HG03575 (cell line): ENCODE data around the gene TMEM156.
"Not testable (repeated sequence)": the region's sequence is repeated elsewhere in the genome, so short reads cannot be mapped to it uniquely, and the experiment has no call there.

Source experiments
- ATAC-seq: cut with Tn5 transposase; IDR thresholded peaks from one replicate; pipeline ENCODE4 v1.9.1; 2021; ENCODE audit not compliant: unreplicated experiment, insufficient number of reproducible peaks, low FRiP score; ENCODE audit errors: extremely low read depth

TMEM156 gene

DNA sequence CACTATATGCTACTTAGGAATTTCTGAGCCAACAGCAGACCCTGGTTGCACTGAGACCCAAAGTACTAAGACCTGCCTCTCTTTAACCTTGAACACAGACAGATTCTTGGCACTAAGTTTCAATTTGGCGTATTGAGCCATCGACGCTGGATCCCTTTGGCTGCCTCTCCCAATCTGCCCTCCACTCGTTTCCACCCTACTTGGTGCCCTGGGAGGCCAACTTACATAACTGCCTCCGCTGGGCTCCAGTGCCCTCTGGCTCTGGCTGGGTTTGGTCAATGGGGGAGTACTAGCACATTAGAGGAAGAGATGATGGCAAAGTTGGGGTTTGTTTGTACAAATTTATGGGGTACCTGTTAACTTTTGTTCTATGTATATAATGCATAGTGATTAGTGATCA is 63.5 kb downstream of the TMEM156 start:
- no peak for ATAC-seq

- no peak for ATAC-seq
These were observed 64.7 kb downstream of the TMEM156 start for GRCh38 chr4:38967260-38968095.

DNA sequence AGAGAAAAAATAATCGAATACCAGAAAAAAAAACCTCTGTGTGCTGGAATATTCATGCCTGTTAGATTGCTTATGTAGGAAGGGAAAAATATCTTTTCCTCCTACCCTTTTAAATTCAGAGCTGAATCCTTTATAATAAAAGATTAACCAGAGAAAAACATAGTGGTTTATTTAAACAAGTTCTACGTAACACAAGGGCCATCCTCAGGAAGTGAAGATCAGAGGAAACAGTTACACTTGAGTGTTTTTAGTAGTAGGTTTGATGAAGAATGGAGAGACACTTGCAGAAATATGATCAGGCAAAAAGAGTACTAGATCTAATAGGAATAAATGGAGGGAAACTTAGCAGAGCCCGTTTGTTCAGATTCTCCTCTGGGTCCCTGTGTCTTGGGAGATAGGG is 66.3 kb downstream of the TMEM156 start:
- ATAC-seq: no peak

DNA sequence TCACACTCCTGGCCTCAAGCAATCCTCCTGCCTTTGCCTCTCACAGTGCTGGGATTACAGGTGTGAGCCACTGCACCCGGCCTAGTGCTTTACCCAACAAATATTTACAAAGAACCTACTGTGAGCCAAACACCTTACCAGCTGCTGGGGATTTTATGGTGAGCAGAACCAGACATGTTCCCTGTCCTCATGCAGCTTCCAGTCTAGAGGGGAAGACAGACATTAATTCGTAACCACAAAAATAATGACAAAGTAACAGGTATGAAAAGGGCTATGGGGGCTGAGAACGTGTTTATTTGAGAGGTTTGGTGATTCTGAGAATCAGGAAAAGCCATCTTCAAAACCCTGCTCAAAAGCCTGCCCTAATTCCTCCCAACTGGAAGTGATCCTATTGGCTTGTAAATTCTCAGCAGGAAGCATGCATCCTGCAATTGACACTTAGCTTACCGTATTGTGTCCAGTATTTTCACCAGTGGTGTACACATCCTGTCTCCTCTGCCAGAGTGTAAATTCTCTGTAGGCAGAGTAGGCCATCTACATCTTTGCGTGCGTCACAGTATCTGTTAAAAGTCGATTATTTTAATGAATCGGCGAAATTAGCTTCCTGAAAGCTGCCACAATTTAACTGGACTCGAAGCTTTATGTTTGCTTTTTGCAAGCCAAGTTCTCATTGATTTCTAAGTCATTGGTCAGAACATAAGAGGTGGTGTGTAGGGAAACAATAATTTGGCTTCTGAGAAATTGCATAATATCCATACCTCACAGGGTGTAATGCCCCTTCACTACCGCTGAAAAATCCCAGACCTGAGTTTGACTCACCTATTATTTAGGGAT is 67.0 kb downstream of the TMEM156 start:
- no peak for ATAC-seq

- not testable (repeated sequence) for ATAC-seq
These were observed 73.0 kb downstream of the TMEM156 start for GRCh38 chr4:38959248-38959647.

DNA sequence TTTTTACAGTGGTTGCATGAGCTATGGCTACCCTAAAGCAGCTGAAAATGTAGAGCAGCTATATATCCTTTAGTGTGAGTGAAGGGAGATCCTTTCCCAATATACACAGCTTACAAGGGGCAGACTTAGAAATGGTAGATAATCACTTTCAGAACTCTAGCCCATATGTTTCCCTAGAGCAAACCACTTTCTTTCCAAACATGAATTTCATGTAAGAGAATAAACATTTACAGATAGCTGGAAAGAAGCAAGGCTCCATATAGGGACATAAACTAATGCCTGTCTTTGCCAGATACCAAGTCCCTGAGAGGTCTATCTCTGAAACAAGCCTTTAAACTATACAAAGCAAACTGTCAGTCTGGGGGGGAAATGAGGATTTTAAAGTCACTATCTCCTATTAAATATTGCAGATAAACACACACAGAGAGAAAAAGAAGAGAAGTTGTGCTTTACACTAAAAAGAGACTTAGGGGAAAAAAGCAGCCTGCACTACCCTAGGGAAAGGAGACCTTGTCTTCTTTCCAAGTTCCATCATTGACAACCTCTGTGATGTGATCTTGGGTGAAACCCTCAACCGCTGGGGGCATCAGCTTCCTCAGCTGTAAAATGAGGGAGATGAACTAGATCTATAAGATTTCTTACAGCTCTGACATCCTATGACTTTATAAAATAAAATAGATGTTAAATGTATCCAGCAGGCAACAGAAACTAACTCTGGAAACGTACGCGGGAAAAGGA is 73.6 kb downstream of the TMEM156 start:
- no peak for ATAC-seq

- ATAC-seq: no peak
These were observed 74.3 kb downstream of the TMEM156 start for GRCh38 chr4:38957893-38958292.

GRCh38 chr4:38957261-38957815 is 74.9 kb downstream of the TMEM156 start:
- no peak for ATAC-seq

DNA sequence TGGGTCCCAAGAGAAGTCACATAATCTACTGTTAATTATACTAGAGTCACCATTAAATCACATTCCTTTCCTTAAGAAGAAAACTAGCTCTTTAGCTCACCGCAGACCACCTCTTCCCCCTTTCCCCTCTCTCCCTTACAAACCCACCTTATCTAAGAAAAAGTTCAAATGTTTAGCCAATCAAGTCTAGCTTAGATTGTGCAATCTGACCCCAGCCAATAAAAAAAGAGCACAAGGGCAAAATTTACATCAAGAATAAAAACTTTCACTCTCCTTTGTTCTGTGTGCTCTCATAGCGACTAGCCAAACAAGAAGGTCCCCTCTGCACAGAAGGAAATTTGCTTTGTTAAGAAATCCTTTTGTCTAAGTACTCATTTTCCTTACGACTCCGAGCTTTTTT is 76.3 kb downstream of the TMEM156 start:
- ATAC-seq: no peak

- ATAC-seq: no peak
These were observed 77.5 kb downstream of the TMEM156 start for GRCh38 chr4:38954727-38955126.

DNA sequence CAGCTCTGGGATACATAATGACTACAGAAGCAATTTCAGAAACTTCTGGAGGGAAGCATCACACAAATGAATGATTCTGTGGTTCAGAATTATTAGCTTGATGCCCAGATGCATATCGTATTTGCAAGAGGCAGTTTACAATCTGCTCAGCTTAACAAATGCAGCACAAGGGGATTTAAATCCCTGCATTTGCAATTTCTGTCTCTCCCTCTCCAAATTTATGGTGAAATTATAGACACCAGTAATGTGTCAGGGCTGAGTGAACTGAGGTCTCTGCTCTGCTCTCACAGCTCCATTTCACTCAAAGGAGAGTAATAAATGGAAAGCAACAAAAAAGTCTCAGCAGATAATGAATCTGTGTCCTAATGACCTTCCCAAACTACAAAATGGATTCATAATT is 80.2 kb downstream of the TMEM156 start:
- ATAC-seq: no peak

DNA sequence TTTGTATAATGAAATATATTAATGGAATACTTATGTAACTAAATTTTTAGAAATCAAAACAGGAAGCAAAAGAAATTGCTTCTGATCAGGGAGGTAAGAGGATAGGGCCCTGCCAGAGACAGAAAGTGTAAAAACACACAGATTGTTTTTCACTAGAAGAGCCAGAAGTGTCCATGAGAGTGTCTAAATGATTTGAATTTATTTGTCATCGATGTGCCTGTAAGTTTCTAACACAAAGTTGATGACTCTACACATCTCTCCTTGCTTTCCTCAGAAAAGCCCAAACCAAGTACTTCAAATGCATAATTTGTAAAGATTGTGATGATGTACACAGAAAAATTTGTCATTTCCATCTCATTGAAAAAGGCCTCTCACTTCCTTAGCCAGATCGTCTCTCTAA is 80.6 kb downstream of the TMEM156 start:
- no peak for ATAC-seq

DNA sequence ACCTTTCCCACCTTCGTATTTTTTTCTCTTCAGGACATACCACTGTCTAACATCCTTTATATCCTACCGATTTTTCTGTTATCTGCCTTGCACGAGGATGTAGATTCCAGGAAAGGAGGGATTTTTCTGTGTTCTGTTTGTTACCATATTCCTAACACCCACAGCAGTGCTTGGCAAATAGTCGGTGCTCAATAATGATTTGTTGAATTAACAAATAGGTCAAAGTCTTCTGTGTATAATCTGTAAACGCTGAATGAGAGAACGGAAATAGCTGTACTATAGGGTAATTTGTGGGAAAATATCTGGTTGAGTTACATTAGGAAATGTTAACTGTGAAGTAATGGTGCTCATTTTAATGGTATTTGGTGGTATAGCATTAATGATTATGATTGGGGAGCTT is 81.5 kb downstream of the TMEM156 start:
- no peak for ATAC-seq

DNA sequence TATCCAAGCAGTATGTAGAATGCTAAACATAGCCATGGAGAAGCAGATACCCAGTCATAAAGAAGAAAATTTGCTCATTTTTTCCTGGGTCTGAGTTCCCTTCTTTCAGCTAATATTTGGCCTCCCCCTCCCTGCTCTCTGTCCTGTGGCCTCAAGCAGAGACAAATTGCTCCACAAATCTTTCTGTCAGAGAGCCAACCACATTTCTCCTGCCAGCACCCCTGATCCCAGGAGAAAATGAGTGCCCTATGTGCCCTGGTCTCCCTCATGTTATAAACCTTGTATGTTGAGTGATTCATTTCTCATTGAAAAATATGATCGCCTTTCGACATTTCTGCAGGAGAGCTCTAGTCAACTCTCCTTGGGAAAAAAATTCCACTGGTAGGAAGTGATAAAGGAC is 82.0 kb downstream of the TMEM156 start:
- no peak for ATAC-seq

- ATAC-seq: no peak
These were observed 82.7 kb downstream of the TMEM156 start for GRCh38 chr4:38949411-38950051.

DNA sequence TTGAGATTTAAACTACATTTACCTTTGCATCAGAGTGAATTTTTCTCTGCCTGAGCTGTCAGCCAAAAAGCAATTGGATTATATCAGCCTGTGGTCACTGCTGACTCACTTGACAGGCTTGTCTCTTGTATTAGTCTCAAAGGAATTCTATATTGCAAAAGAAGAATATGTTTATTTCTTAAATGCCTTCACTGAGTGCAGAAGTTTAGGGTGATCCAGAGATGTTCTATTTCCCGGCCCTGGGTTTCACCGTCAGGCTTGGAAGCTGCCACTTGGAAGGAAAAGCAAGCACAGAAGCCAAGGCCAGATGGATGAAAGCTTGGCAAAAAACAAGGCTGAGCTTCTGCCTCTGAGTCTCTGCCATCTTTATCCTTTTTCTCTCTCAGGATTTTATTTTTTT is 83.7 kb downstream of the TMEM156 start:
- no peak for ATAC-seq

- no peak for ATAC-seq
These were observed 85.3 kb downstream of the TMEM156 start for GRCh38 chr4:38946919-38947318.

- no peak for ATAC-seq
These were observed 87.8 kb downstream of the TMEM156 start for GRCh38 chr4:38944440-38944839.

GRCh38 chr4:38943343-38943742 is 88.9 kb downstream of the TMEM156 start:
- no peak for ATAC-seq
